Naive thymus-derived CD4-positive, alpha-beta T cell (primary cell): ENCODE data around the gene RFX8. TPM values are rescaled to one million over a fixed set of nuclear protein-coding genes. Genes with fewer than 3 reads are reported as not detected.
A peak's percentile ranks its signal among the peaks of the same experiment; 100 is the strongest.

ENCODE experiments used
- ATAC-seq: fragments of 150-1000 bp; cut with Tn5 transposase; 2 replicates; pipeline ENCODE4 v1.10.0; 2021; ENCODE audit warnings: mild to moderate bottlenecking, moderate library complexity
- CTCF ChIA-PET: fragments of 350-600 bp; sonication (Branson Sonifier 250); formaldehyde crosslinking; loops from one replicate; lab custom pipeline; 2021; ENCODE audit warnings: antibody characterized with exemption; lab: Charles Lee
- POLR2A ChIA-PET: fragments of 350-600 bp; sonication (Branson Sonifier 250); formaldehyde crosslinking; loops from one replicate; lab custom pipeline; 2021; ENCODE audit warnings: antibody characterized with exemption, inconsistent platforms; lab: Charles Lee
- DNase-seq, 9 donors: peaks; one replicate each; pipeline versions ENCODE4 v3.0.0 to v3.0.0-alpha.2; 2020 to 2022; ENCODE audit warnings: mixed read lengths in 1 of 9
- H3K27ac ChIP-seq: one replicate; pipeline ENCODE4 v1.7.0; 2013; ENCODE audit warnings: mild to moderate bottlenecking, low read depth, low read length, moderate library complexity
- H3K27me3 ChIP-seq, 2 donors: one replicate each; pipeline ENCODE4 v1.7.0; 2013; ENCODE audit warnings: low read length in 2 of 2, mild to moderate bottlenecking in 2 of 2, moderate library complexity in 2 of 2; ENCODE audit not compliant: control insufficient read depth in 2 of 2, insufficient read depth in 2 of 2
- H3K36me3 ChIP-seq, 3 experiments: 1 replicate in 2 of 3; 2 replicates in 1 of 3; pipeline ENCODE4 v1.7.0; 2013; ENCODE audit warnings: low read length in 3 of 3, mild to moderate bottlenecking in 3 of 3, moderate library complexity in 1 of 3; ENCODE audit not compliant: insufficient read depth in 3 of 3, control insufficient read depth in 2 of 3
- H3K4me1 ChIP-seq, 2 donors: one replicate each; pipeline ENCODE4 v1.7.0; 2013; ENCODE audit warnings: low read length in 2 of 2, mild to moderate bottlenecking in 2 of 2, moderate library complexity in 1 of 2; ENCODE audit not compliant: control insufficient read depth in 2 of 2, insufficient read depth in 2 of 2
- H3K4me3 ChIP-seq: 2 replicates; pipeline ENCODE4 v1.7.0; 2013; ENCODE audit warnings: mild to moderate bottlenecking, low read length
- H3K9me3 ChIP-seq, 3 experiments: 1 replicate in 2 of 3; 2 replicates in 1 of 3; pipeline ENCODE4 v1.7.0; 2013; ENCODE audit warnings: low read length in 3 of 3; ENCODE audit not compliant: control insufficient read depth in 2 of 3
- H3K27ac Mint-ChIP-seq, 9 donors: one replicate each; pipeline ENCODE4 v1.8.0; 2020 to 2022; ENCODE audit warnings: mixed read lengths in 9 of 9, mild to moderate bottlenecking in 8 of 9, moderate library complexity in 5 of 9, inconsistent platforms in 2 of 9
- H3K27me3 Mint-ChIP-seq, 5 donors: one replicate each; pipeline ENCODE4 v1.8.0; 2021 to 2022; ENCODE audit warnings: mixed read lengths in 5 of 5, mild to moderate bottlenecking in 1 of 5
- H3K36me3 Mint-ChIP-seq, 5 donors: one replicate each; pipeline ENCODE4 v1.8.0; 2020 to 2022; ENCODE audit warnings: mixed read lengths in 5 of 5, mild to moderate bottlenecking in 3 of 5, inconsistent platforms in 1 of 5
- H3K4me1 Mint-ChIP-seq, 7 donors: one replicate each; pipeline ENCODE4 v1.8.0; 2020 to 2022; ENCODE audit warnings: mixed read lengths in 7 of 7, mild to moderate bottlenecking in 3 of 7, inconsistent platforms in 1 of 7
- H3K4me3 Mint-ChIP-seq, 10 donors: one replicate each; pipeline ENCODE4 v1.8.0; 2020 to 2022; ENCODE audit warnings: mild to moderate bottlenecking in 10 of 10, mixed read lengths in 10 of 10, moderate library complexity in 6 of 10, inconsistent platforms in 2 of 10
- H3K9me3 Mint-ChIP-seq, 11 donors: one replicate each; pipeline ENCODE4 v1.8.0; 2020 to 2022; ENCODE audit warnings: mixed read lengths in 11 of 11, mild to moderate bottlenecking in 4 of 11, inconsistent platforms in 1 of 11, moderate library complexity in 1 of 11
- intact Hi-C, 2 donors: fragments of 100-400 bp; cut with micrococcal nuclease; formaldehyde crosslinking; loops; one replicate each; pipeline ENCODE4 v1.15.1; 2023
- polyA plus RNA-seq, 2 donors: library from polyadenylated mRNA; unstranded; fragments of 300-500 nt; fragmentation: Illumina TruSeq; gene quantifications; one replicate each; pipeline ENCODE4 v1.2.3, GENCODE V29; 2021
- total RNA-seq, 6 experiments: library from RNA in 5 of 6; stranded (reverse) in 5 of 6; gene quantifications; 1 replicate in 5 of 6; 2 replicates in 1 of 6; pipeline ENCODE4 v1.2.3 and lab custom pipeline; 2021 to 2026

Gene RFX8
- total and polyA plus RNA-seq, 7 experiments from 2014 or later, result 0.24 to 2.0 (median 0.88) TPM; not detected in 3

DNA sequence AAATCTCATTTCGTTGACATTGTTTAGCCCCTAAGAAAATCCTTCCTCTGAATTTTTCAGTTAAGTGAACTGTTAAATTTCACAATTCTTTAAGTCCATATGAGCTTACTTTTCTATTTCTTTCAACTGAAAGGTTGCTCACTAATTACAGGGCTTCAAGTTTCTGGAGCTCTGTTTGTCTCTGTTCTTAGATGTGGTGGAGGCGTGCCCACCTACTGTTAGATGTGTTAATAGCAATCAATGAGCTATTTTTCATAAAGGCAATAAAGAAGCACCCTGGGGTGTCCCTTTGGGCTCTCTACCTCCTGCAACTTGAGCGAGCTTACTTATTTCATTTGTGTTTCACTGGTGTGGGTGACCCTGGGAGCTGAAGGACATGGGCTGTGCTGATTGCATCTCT lies 112.6 kb downstream of the RFX8 start:
- ATAC-seq, result no peak
- H3K27ac Mint-ChIP-seq, result peak overlapping the region in 5 of 9 donors; percentile 25 to 84 (median 56)
- CTCF ChIA-PET, result interaction anchor here (0.7 to 2.9 kb wide), 4 partner anchors 20 to 489 kb away, joined by 3 to 14 read pairs (median 9); partner anchors contain the start of gene CREG2
- intact Hi-C loops, result no loop called here
- Histone ChIP-seq H3K27me3 (no peaks in the 10 kb centered on the region), H3K36me3 (no peaks in the 10 kb centered on the region), H3K4me1 (peaks cover 18 to 26% of the 10 kb centered on the region in 2 donors), H3K4me3 (peak overlapping the region; percentile 24), H3K9me3 (no peaks in the 10 kb centered on the region), H3K27ac (no peak overlapping the region)
- POLR2A ChIA-PET, result interaction anchor here (0.6 to 1.3 kb wide), 8 partner anchors 11 to 109 kb away, joined by 3 to 5 read pairs (median 3); partner anchors contain the start of gene RNF149
- peak overlapping the region in 5 of 10 donors; percentile 47 to 73 (median 57) for H3K4me3 Mint-ChIP-seq
- peaks cover 0 to 17% (median 0%) of the 10 kb centered on the region in 5 donors for H3K27me3 Mint-ChIP-seq
- H3K4me1 Mint-ChIP-seq, result peaks cover 26 to 40% (median 29%) of the 10 kb centered on the region in 7 donors
- peaks cover 0 to 4% (median 0%) of the 10 kb centered on the region in 5 donors for H3K36me3 Mint-ChIP-seq
- H3K9me3 Mint-ChIP-seq, result peaks cover 0 to 4% (median 0%) of the 10 kb centered on the region in 11 donors
- no peak for DNase-seq

- Histone ChIP-seq H3K27me3 (no peaks in the 10 kb centered on the region), H3K9me3 (no peaks in the 10 kb centered on the region), H3K4me1 (peaks cover 18 to 26% of the 10 kb centered on the region in 2 donors), H3K27ac (no peak overlapping the region), H3K36me3 (no peaks in the 10 kb centered on the region), H3K4me3 (peak overlapping the region; percentile 24)
- Mint-ChIP-seq H3K27ac (peak overlapping the region in 6 of 9 donors; percentile 4 to 84 (median 52)), H3K4me1 (peaks cover 26 to 42% (median 29%) of the 10 kb centered on the region in 7 donors), H3K9me3 (peaks cover 0 to 4% (median 0%) of the 10 kb centered on the region in 11 donors), H3K4me3 (peak overlapping the region; percentile 16 to 73 (median 56)), H3K27me3 (peaks cover 0 to 17% (median 0%) of the 10 kb centered on the region in 5 donors), H3K36me3 (peaks cover 0 to 4% (median 0%) of the 10 kb centered on the region in 5 donors)
- DNase-seq (peak in 5 of 9 donors; percentile 22 to 44 (median 26)), ATAC-seq (peak; percentile 69)
- CTCF ChIA-PET, result interaction anchor here (0.9 to 2.9 kb wide), 4 partner anchors 12 to 63 kb away, joined by 3 to 14 read pairs (median 10); partner anchors contain the start of gene CREG2
- intact Hi-C loops, result loop anchor here in 1 of 2 donors (1.0 kb wide), 1 partner anchor 19 kb away; no protein-coding TSS in a partner anchor
- POLR2A ChIA-PET, result interaction anchor here (0.7 to 1.3 kb wide), 6 partner anchors 8 to 109 kb away, joined by 3 to 5 read pairs (median 4); partner anchors contain the start of genes CNOT11 and RNF149
These were observed 113.4 kb downstream of the RFX8 start for GRCh38 chr2:101361522-101361921.

DNA sequence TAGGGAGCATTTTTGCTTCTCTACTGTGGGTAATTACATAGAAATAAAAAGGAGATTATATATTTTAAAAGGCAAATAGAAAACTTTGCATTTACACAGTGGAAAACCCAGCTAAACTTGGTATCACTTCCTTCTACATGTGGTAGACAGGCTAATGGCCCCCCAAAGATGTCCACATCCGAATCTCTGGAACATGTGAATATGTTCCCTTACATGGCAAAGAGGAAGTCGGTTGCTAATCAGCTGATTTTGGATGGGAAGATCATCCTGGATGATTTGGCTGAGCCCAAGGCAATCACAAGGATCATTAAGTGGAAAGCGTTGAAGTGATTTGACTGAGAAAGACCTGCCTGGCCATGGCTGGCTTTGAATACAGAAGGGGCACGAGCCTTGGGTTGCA lies 113.8 kb downstream of the RFX8 start:
- Histone ChIP-seq H3K9me3 (no peaks in the 10 kb centered on the region), H3K27ac (no peak overlapping the region), H3K4me1 (peaks cover 18 to 26% of the 10 kb centered on the region in 2 donors), H3K27me3 (no peaks in the 10 kb centered on the region), H3K36me3 (no peaks in the 10 kb centered on the region), H3K4me3 (peak overlapping the region; percentile 24)
- peaks cover 0 to 3% (median 0%) of the 10 kb centered on the region in 11 donors for H3K9me3 Mint-ChIP-seq
- intact Hi-C loops, result loop anchor here in 1 of 2 donors (1.0 kb wide), 1 partner anchor 19 kb away; no protein-coding TSS in a partner anchor
- peaks cover 0 to 4% (median 0%) of the 10 kb centered on the region in 5 donors for H3K36me3 Mint-ChIP-seq
- H3K4me1 Mint-ChIP-seq, result peaks cover 26 to 42% (median 29%) of the 10 kb centered on the region in 7 donors
- CTCF ChIA-PET, result interaction anchor here (1.0 to 2.9 kb wide), 3 partner anchors 11 to 26 kb away, joined by 3 to 13 read pairs (median 7); partner anchors contain the start of gene CREG2
- peak overlapping the region in 8 of 10 donors; percentile 29 to 73 (median 56) for H3K4me3 Mint-ChIP-seq
- no peak for DNase-seq
- no peak for ATAC-seq
- H3K27me3 Mint-ChIP-seq, result peaks cover 0 to 17% (median 0%) of the 10 kb centered on the region in 5 donors
- POLR2A ChIA-PET, result interaction anchor here (0.6 to 1.3 kb wide), 5 partner anchors 8 to 1360 kb away, joined by 3 to 5 read pairs (median 3); partner anchors contain the start of gene CNOT11
- H3K27ac Mint-ChIP-seq, result peak overlapping the region in 6 of 9 donors; percentile 4 to 84 (median 52)

DNA sequence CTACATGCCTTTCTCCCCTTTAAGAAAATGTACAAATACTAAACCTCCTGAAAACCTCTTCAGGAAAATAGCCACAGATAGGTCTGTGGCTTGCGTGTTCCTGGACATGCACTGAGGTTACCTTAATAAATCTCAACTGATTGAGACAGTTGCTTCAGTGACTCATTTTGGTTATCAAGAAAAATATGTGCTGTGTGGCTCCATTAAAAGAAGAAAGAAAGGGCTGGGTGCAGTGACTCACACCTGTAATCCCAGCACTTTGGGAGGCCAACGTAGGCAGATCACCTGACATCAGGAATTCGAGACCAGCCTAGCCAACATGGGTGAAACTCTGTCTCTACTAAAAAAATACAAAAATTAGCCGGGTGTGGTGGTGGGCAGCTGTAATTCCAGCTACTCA lies 114.7 kb downstream of the RFX8 start:
- peaks cover 0 to 2% (median 0%) of the 10 kb centered on the region in 11 donors for H3K9me3 Mint-ChIP-seq
- H3K4me1 Mint-ChIP-seq, result peaks cover 26 to 42% (median 29%) of the 10 kb centered on the region in 7 donors
- H3K27ac ChIP-seq, result no peak overlapping the region
- peaks cover 0 to 10% (median 0%) of the 10 kb centered on the region in 5 donors for H3K27me3 Mint-ChIP-seq
- intact Hi-C loops, result no loop called here
- peak overlapping the region in 1 of 9 donors; percentile 47 for H3K27ac Mint-ChIP-seq
- peaks cover 0 to 3% (median 0%) of the 10 kb centered on the region in 5 donors for H3K36me3 Mint-ChIP-seq
- no peak overlapping the region for H3K4me3 ChIP-seq
- peaks cover 18 to 26% of the 10 kb centered on the region in 2 donors for H3K4me1 ChIP-seq
- no peak for DNase-seq
- ChIA-PET CTCF (interaction anchor here (1.3 to 2.9 kb wide), 3 partner anchors 10 to 27 kb away, joined by 3 to 13 read pairs (median 4); partner anchors contain the start of gene CREG2), POLR2A (no interaction called here)
- no peak overlapping the region for H3K4me3 Mint-ChIP-seq
- no peak for ATAC-seq
- no peaks in the 10 kb centered on the region for H3K27me3 ChIP-seq
- no peaks in the 10 kb centered on the region for H3K9me3 ChIP-seq
- H3K36me3 ChIP-seq, result no peaks in the 10 kb centered on the region

DNA sequence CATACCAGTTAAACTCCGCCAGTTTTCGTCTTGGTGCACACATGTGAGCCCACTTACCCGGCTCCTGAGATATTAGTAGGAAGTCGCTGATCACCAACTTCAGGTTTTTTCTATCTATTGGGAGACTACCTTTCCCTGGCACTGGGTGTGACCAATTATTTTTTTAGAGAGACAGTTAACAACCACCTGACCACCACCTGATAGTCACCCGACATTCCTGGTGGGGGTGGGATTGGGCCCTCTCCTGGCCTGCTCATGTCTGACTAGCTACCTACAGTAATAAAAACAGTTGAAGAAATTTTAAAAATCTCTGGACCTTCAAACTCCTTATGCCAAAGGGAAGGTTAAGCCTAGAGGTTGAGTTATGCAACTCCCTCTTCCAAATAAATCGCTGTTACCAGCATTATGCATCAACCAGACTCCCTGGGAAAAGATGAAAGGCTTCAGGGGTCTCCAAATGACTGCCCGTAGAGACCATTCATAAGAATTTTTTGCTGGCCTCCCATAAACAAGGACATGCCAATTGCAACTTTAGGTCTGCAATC lies 115.4 kb downstream of the RFX8 start:
- Histone ChIP-seq H3K4me3 (no peak overlapping the region), H3K27me3 (no peaks in the 10 kb centered on the region), H3K36me3 (no peaks in the 10 kb centered on the region), H3K9me3 (no peaks in the 10 kb centered on the region), H3K27ac (no peak overlapping the region), H3K4me1 (peaks cover 18 to 26% of the 10 kb centered on the region in 2 donors)
- ChIA-PET POLR2A (no interaction called here), CTCF (interaction anchor here (2.1 kb wide), 1 partner anchor 9 kb away, joined by 4 read pairs; no protein-coding TSS in a partner anchor)
- Mint-ChIP-seq H3K4me1 (peaks cover 26 to 42% (median 29%) of the 10 kb centered on the region in 7 donors), H3K27me3 (peaks cover 0 to 4% (median 0%) of the 10 kb centered on the region in 5 donors), H3K27ac (peak overlapping the region in 3 of 9 donors; percentile 20 to 71 (median 25)), H3K9me3 (no peaks in the 10 kb centered on the region), H3K36me3 (peaks cover 0 to 2% (median 0%) of the 10 kb centered on the region in 5 donors), H3K4me3 (no peak overlapping the region)
- intact Hi-C loops, result no loop called here
- ATAC-seq, result no peak
- no peak for DNase-seq

DNA sequence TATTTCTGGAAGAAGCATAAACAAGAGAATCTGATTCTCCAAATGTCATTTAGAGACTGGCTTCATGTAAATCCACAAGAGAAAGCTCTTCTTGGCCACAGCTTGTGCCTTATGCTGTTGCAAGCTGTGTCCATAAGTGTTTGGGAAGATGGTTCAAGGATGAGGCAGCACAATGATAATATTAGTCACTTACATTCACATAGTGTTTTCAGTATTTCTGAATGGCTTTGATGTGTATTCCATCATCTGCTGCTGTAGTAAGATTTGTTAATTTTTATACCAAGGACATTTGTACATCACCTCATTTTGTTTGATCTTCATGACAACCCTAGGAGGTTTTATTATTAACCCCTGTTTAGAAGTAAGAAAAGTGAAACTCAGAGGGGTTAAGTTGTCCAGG lies 117.5 kb downstream of the RFX8 start:
- Mint-ChIP-seq H3K27me3 (peaks cover 0 to 16% (median 0%) of the 10 kb centered on the region in 5 donors), H3K36me3 (peaks cover 0 to 2% (median 0%) of the 10 kb centered on the region in 5 donors), H3K4me1 (peaks cover 22 to 36% (median 26%) of the 10 kb centered on the region in 7 donors), H3K4me3 (no peak overlapping the region), H3K9me3 (no peaks in the 10 kb centered on the region), H3K27ac (no peak overlapping the region)
- POLR2A ChIA-PET, result no interaction called here
- intact Hi-C loops, result no loop called here
- H3K36me3 ChIP-seq, result no peaks in the 10 kb centered on the region
- H3K27me3 ChIP-seq, result no peaks in the 10 kb centered on the region
- DNase-seq, result no peak
- H3K4me3 ChIP-seq, result no peak overlapping the region
- no peak overlapping the region for H3K27ac ChIP-seq
- peaks cover 14 to 20% of the 10 kb centered on the region in 2 donors for H3K4me1 ChIP-seq
- no peaks in the 10 kb centered on the region for H3K9me3 ChIP-seq
- CTCF ChIA-PET, result interaction anchor here (1.2 kb wide), 1 partner anchor 465 kb away, joined by 3 read pairs; no protein-coding TSS in a partner anchor
- ATAC-seq, result no peak
